ENCODE data around the gene PDE4D.

The PDE4D gene

DNA sequence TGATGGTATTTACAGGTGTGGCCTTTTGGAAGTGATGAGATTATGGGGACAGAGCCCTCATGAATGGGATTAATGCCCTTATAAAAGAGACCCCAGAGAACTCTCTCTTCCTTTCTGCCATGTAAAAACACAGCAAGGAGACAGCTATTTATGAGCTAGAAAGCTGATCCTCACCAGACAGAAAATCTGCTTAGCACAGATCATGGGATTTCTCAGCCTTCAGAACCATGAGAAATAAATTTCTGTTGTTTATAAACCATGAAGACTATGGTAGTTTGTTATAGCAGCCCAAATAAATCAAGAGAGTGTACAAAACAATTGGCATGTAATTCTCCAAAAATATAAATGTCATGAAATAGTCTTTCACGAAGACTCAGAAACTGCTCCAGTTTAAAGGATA lies 211.0 kb downstream of the PDE4D start:
- TF ChIP-seq PPARA (CRISPR knock-in tag; IDR thresholded peaks at IDR 0.05; ENCODE audit: borderline replicate concordance) (no peak), CSDC2 (CRISPR knock-in tag; IDR thresholded peaks at IDR 0.05) (no peak), ZNF70 (CRISPR knock-in tag; IDR thresholded peaks at IDR 0.05) (no peak), GLIS3 (CRISPR knock-in tag; IDR thresholded peaks at IDR 0.05) (no peak), SNAI2 (CRISPR knock-in tag; IDR thresholded peaks at IDR 0.05) (no peak), ZNF565 (CRISPR knock-in tag; conservative IDR thresholded peaks at IDR 0.05; ENCODE audit: low read depth) (no peak), ZFP3 (CRISPR knock-in tag; IDR thresholded peaks at IDR 0.05) (no peak), BACH2 (CRISPR knock-in tag; IDR thresholded peaks at IDR 0.05; ENCODE audit: borderline replicate concordance) (no peak), ARNTL (CRISPR knock-in tag; IDR thresholded peaks at IDR 0.05; ENCODE audit: borderline replicate concordance, low read depth) (no peak), ZC3H10 (CRISPR knock-in tag; IDR thresholded peaks at IDR 0.05) (no peak), TOX (CRISPR knock-in tag; IDR thresholded peaks at IDR 0.05; ENCODE audit: borderline replicate concordance) (no peak)
- TF ChIP-seq, protein P1, sequence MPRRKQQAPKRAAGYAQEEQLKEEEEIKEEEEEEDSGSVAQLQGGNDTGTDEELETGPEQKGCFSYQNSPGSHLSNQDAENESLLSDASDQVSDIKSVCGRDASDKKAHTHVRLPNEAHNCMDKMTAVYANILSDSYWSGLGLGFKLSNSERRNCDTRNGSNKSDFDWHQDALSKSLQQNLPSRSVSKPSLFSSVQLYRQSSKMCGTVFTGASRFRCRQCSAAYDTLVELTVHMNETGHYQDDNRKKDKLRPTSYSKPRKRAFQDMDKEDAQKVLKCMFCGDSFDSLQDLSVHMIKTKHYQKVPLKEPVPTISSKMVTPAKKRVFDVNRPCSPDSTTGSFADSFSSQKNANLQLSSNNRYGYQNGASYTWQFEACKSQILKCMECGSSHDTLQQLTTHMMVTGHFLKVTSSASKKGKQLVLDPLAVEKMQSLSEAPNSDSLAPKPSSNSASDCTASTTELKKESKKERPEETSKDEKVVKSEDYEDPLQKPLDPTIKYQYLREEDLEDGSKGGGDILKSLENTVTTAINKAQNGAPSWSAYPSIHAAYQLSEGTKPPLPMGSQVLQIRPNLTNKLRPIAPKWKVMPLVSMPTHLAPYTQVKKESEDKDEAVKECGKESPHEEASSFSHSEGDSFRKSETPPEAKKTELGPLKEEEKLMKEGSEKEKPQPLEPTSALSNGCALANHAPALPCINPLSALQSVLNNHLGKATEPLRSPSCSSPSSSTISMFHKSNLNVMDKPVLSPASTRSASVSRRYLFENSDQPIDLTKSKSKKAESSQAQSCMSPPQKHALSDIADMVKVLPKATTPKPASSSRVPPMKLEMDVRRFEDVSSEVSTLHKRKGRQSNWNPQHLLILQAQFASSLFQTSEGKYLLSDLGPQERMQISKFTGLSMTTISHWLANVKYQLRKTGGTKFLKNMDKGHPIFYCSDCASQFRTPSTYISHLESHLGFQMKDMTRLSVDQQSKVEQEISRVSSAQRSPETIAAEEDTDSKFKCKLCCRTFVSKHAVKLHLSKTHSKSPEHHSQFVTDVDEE (CRISPR knock-in tag; IDR thresholded peaks at IDR 0.05) = no peak
- TF ChIP-seq, protein P2, sequence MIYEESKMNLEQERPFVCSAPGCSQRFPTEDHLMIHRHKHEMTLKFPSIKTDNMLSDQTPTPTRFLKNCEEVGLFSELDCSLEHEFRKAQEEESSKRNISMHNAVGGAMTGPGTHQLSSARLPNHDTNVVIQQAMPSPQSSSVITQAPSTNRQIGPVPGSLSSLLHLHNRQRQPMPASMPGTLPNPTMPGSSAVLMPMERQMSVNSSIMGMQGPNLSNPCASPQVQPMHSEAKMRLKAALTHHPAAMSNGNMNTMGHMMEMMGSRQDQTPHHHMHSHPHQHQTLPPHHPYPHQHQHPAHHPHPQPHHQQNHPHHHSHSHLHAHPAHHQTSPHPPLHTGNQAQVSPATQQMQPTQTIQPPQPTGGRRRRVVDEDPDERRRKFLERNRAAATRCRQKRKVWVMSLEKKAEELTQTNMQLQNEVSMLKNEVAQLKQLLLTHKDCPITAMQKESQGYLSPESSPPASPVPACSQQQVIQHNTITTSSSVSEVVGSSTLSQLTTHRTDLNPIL (CRISPR knock-in tag; IDR thresholded peaks at IDR 0.05; ENCODE audit: low read depth) = no peak
- TF ChIP-seq, protein P3, sequence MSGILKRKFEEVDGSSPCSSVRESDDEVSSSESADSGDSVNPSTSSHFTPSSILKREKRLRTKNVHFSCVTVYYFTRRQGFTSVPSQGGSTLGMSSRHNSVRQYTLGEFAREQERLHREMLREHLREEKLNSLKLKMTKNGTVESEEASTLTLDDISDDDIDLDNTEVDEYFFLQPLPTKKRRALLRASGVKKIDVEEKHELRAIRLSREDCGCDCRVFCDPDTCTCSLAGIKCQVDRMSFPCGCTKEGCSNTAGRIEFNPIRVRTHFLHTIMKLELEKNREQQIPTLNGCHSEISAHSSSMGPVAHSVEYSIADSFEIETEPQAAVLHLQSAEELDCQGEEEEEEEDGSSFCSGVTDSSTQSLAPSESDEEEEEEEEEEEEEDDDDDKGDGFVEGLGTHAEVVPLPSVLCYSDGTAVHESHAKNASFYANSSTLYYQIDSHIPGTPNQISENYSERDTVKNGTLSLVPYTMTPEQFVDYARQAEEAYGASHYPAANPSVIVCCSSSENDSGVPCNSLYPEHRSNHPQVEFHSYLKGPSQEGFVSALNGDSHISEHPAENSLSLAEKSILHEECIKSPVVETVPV (CRISPR knock-in tag; IDR thresholded peaks at IDR 0.05) = no peak
- ATAC-seq = no peak

DNA sequence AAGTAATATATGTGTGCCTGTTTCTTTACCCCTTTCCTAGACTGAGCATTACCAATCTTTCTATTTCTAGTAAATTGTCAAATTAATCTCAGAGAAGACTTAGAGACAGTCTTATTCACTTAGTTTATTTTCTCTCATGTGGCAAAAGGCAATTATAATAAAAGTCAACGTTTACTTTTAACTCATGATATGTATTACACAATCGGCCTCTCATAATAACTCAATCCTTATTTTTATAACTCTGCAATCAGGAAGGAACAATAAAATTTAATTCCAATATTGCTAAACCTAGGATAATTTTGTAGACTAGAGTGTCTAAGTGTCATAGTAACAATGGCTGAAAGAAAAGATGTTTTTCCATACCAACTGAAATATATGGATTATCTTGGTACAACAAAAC lies 214.6 kb downstream of the PDE4D start:
- ATAC-seq = no peak

More for the DNA sequence above, 214.6 kb downstream of the PDE4D start:
- TF ChIP-seq ARNTL (CRISPR knock-in tag; IDR thresholded peaks at IDR 0.05; ENCODE audit: borderline replicate concordance, low read depth) (no peak), ZNF8 (CRISPR knock-in tag; IDR thresholded peaks at IDR 0.05) (no peak), BACH2 (CRISPR knock-in tag; IDR thresholded peaks at IDR 0.05; ENCODE audit: borderline replicate concordance) (no peak), TOX (CRISPR knock-in tag; IDR thresholded peaks at IDR 0.05; ENCODE audit: borderline replicate concordance) (no peak), ISL1 (CRISPR knock-in tag; IDR thresholded peaks at IDR 0.05) (no peak), PPARA (CRISPR knock-in tag; IDR thresholded peaks at IDR 0.05; ENCODE audit: borderline replicate concordance) (no peak), ZC3H10 (CRISPR knock-in tag; IDR thresholded peaks at IDR 0.05) (no peak), GLIS3 (CRISPR knock-in tag; IDR thresholded peaks at IDR 0.05) (no peak), ZNF565 (CRISPR knock-in tag; conservative IDR thresholded peaks at IDR 0.05; ENCODE audit: low read depth) (no peak), TCF4 (CRISPR knock-in tag; IDR thresholded peaks at IDR 0.05; ENCODE audit: borderline replicate concordance) (no peak), SNAI2 (CRISPR knock-in tag; IDR thresholded peaks at IDR 0.05) (no peak)
- TF ChIP-seq, protein P4, sequence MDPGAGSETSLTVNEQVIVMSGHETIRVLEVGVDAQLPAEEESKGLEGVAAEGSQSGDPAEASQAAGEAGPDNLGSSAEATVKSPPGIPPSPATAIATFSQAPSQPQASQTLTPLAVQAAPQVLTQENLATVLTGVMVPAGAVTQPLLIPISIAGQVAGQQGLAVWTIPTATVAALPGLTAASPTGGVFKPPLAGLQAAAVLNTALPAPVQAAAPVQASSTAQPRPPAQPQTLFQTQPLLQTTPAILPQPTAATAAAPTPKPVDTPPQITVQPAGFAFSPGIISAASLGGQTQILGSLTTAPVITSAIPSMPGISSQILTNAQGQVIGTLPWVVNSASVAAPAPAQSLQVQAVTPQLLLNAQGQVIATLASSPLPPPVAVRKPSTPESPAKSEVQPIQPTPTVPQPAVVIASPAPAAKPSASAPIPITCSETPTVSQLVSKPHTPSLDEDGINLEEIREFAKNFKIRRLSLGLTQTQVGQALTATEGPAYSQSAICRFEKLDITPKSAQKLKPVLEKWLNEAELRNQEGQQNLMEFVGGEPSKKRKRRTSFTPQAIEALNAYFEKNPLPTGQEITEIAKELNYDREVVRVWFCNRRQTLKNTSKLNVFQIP (CRISPR knock-in tag; IDR thresholded peaks at IDR 0.05; ENCODE audit: borderline replicate concordance, low read depth) = no peak
- TF ChIP-seq, protein P3 (CRISPR knock-in tag; IDR thresholded peaks at IDR 0.05) = no peak
- TF ChIP-seq, protein P2 (CRISPR knock-in tag; IDR thresholded peaks at IDR 0.05; ENCODE audit: low read depth) = no peak

All from SK-N-SH treated with all-trans-retinoic acid at 6 μM for 48 hours (cell line).